GM15510 (cell line): ENCODE results near the gene GCK.

Experiments
- POLR2A ChIP-seq: IDR thresholded peaks from 3 replicates; pipeline ENCODE4 v1.6.1; 2011; ENCODE audit warnings: borderline replicate concordance; ENCODE audit not compliant: insufficient read length; ENCODE audit errors: extremely low read depth

Gene GCK

DNA sequence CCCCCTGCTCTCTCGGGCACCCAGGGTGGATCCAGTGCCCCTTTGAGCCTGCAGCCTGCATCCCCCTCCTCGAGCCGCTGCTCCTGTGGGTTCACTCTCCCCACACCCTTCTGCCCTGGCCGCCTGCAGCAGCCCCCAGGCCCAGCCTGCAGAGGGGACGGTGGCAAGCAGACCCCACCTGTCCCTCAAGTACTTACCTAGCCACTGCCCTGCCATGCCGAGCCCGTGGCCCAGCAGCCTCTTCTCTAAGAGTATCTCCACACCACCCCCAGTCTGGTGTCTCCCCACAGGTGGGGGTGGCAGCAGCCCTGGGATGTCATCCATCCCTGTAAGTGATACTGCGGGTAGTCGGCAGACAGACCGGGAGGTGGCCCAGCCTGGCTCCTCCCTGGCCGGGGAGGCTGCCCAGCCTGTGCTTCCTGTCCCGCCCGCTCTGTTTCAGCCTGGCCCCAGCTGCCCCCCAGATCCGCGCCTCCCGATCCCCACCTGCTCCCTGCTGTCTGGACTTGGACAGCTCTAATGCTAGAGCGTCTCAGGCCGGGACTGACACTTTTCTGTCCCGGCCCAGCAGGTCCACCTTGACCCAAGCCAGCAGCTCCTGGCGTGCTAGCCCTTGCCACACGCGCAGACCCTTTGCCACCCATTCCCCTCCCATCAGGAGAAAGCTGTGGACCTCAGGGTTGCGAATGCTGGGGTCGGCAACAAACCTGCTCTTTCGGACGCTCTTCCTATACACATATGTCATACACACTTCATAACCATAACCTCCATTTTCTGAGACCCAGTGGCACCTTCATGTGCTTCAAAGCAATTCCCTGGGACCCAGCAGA lies 36.5 kb upstream of the GCK start:
- TF ChIP-seq POLR2A, result no peak

DNA sequence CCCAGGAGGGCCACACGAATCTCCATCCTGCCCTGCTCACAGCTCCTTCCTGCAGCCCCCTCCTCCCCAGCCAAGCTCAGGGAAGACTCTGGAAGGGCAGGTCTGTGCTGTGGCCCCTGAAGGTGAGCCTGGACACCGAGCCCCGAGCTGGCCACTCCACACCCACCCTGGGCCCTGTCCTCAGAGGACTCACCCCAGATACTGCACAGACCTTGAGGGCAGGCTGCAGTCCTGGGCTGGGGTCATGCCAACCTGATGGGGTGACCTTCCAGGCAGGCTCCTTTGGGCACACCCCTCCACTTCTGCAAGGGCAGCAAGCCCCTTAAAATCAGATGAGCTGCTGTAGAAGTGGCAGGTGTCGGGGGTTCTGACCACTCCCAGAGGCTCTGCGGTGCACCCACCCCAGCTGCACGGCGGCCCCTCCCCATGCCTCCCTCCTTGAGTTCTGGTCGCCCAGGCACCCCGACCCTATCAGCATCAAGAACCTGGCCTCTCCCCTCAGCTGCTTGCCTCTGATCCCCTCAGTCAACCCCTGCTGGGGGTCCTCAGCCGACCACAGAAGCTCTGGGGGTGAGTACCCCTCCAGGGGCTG lies 35.8 kb upstream of the GCK start:
- no peak for TF ChIP-seq POLR2A

DNA sequence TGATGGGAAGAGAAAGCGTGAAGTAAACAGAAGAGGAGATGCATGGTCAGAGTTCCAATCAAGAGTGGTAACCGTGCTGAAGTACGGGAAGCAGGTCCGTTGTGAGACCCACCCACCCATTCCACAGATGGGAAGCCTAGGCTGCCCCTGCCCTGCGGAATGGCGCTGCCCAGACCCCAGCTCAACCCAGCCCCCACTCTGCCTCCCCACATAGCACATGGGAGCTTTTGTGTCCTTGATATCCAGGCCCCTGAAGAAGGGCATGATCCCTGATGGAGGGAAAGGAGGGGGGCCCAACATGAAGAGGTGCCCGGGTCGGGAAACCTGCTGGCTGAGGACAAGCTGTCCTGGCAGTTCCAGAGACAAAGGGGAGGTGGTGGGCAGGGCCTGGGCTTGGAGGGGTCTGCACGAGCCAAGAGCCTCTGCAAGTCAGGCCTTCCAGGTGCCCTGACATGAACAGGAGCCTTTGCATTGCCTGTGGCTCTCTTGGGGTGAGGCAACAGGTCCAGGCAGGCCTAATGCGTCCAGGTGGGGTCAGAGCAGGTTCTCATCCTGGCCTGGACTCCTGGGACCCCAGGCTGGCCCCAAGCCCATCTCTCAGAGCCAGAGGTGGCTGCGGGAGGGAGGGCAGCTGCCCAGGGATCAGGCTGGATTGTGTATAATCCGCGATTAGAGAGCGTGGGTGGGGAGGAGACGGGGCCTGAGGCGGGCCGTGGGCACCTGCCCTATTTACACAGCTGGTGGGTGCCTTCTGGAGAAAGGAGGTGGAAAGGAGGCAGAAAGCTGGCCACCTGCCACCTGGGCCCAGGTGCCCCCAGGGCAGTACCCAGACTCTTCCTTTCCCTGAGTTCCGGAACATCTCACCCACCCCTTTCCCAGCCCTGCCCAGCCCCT lies 35.1 kb upstream of the GCK start:
- TF ChIP-seq POLR2A, result no peak

DNA sequence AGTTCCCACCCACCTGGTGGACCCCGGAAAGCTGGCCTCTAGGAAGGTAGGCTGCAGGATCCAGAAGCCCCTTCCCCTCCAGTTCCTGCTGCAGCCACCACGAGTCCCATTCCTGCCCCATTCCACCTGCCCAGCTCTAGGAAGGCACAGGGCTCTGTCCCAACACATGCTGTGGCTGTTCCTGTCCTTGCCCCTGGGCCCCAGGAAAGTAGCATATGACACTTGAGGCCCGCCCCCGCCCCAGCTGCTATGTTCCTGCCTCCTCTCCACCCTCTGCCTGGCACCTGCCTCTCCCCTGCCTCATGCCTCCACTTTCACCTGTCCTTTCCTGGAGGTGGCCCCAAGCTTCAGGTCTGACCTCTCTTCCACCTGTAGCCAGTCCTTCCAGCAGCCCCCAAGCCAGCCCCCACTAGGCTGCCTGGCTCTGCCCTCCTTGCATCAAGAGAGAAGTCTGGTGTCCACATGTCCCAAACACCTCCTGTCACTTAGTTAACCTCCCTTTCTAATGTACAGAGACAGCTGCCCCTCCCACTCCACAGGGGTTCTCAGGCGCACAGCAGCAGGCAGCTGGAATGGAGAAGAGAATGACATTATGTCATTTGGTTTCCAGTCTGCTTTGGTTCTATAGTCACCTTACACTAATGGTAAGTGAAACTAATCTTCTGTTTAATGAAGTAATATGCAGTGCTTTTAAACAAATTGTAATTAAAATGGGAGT lies 34.3 kb upstream of the GCK start:
- TF ChIP-seq POLR2A, result no peak

DNA sequence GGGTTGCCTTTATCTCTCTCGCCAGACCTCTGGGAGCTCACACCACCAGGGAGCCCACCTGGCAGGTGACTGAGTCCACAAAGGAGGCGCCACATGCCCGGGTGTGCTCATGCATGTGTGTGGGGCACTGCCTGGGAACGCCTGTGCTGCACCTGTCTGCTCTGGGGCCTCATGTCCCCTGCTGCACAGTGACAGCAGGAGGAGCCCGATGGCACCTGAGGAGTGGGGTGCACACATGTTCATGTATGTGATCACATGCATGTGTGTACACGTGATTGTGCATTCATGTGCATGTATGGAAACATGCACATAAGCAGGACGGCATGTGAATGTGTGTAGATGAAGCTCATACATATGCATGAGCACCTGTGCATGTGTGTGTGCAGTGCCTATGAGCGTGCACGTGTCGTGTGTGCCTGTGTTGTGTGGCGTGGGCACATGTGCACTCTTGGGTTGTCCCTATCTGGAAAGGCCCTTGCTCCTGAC lies 33.6 kb upstream of the GCK start:
- no peak for TF ChIP-seq POLR2A

DNA sequence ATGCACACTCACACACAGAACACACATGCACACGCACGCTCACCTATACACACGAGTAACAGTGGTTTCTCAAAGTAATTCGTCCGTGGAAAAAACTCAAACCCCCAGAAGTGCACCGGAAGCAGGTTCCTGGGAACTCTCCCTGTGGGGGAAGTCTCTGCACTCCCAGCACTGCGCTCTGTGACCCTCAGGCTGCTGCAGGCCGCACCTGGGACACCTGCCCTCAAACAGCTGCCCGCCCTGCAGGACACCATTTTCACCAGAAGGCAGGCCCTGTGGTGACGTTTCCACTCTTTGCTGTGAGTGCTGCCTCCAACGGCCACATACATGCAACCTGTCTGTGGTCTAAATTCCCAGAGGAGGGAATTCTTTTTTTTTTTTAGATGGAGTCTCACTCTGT lies 32.8 kb upstream of the GCK start:
- no peak for TF ChIP-seq POLR2A

DNA sequence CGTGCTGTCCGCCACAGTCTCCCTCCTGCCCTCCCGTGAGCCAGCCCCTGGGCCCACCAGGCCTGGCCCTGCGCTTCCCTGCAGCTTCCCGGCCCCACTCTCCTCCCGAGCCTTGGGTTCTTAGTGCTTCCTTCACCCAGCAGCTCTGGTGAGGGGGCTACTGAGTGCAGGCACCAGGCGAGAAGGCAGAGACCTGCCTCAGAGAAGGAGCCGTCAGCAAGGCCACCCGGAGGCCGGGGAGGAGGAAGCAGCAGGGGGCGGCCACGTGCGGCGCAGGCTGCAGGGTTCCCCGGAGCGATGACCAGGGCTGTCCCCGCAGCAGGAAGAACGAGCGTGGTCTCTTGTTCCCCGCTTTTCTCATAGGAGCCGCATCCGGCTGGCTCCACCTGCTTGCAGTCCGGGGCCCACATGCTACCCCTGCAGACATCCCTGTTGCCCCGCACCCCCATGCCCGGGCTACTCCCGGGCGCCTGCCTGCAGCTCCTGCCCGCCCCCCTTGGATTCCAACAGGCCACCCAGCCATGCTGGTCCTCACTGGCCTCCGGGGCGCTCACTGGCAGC lies 32.1 kb upstream of the GCK start:
- no peak for TF ChIP-seq POLR2A

DNA sequence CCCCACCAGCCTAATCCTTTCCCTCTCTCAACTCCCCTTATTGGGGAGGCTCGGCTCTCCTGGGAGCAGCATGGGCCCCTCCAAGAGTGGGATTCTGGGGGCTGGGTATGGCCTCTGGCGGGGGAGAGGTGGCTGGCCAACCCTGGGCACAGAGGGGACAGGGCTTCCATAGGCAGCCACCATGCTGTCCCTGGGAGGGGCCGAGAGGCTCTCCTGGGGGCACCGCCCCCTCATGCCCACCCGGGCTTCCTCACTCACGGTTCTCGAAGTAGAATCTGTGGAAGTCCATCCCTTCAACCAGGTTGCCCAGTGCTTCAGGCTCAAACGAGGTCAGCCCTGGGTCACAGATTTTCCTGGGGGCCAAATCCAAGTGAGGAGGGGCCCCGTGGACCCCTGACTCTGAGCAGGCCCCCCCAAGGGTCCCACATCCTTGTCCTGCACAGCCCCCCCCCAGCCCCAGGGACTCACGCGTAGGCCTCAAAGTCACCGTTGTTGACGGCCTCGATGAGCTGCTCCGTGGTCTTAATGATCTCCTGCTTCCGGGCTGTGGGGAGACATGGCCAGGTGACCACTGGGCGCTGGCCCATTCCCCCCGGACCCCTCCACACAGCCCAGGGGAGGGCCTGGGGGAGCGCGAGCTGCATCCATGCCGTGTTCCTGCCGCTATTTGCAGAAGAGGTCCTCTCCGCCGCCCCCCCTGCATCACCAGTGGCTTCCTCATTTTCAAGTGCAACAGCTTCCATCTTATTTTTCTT lies 31.3 kb upstream of the GCK start:
- TF ChIP-seq POLR2A, result no peak

DNA sequence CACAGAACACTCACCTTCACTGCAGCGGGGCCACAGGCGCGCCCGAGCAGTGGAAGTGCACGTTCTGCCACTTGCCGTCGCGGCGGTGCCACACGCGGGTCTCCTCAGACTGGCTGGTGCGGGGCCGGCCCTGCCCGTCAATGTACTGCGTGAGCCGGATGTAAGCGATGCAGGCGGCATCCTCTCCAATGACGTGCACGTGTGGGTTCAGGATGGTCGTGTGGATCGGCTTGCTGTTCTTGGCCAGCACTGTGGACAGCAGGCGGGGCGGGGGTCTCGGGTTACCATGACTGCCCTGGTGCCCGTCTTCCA lies 30.8 kb upstream of the GCK start:
- TF ChIP-seq POLR2A, result no peak

DNA sequence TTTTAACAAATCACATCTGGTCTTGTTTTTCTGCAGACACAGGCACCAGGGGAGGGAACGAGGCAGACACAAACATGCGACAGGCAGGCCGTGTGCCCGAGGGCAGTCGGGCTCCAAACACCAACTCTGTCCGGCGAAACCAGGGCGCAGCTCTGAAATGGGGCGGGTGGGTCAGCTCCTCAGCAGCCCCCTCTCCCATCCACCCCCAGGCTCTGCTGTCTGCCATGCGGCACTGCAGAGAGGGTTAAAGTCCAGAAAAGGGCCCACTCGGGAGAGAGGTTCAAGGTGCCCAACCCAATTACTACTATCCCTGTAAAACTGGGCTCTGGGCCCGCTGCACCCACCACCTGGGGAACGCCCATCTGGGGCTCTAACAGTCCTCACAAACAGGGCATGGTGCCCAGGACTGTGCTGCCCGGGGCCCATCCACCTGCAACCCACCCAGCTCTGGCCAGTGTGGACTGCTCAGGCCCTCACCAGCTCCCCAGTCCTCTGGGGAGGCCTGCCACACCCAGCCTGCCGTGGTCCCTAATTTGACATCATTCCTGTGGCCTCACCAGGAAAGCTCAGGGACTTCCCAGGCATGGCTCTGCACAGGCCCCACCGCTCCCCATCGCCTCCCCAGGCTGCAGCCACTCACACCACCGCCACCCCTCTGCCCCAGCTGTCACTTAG lies 30.3 kb upstream of the GCK start:
- TF ChIP-seq POLR2A, result no peak

DNA sequence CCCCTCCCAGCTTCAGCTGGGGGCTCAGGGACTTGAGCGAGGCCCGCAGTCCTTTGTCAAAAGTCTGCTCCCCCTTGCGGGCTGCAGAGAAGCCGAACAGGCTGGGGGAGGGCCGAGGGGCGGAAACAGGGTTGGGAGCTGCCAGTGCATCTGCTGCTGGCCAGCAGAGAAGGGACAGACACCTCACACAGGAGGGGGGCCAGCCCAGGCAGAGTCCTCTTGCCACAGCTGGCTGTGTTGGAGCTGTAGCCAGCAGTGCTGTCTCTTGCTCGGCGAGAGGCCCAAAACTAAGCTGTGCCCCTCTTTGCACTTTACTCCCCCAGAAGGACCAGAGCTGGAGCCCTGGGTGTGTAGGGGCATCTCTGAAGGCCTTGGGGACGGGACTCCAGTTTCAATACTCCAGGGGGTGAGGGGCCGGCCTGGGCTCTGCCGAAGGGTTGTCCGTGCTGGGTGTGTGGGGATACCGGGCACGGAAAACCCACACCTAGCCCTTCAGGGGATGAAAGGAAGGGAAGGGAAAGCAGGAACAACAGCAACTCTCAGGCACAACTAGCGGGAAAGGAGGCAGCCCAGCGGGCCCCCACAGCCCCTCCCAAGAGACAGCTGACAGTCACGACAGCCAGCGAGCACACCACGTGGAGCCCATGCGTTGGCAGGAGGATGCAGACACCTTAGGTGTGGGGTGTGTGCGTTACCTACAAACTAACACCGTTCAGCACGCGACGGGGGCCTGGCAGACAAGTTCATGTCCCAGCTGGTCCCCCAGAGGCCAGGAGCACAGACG lies 29.4 kb upstream of the GCK start:
- no peak for TF ChIP-seq POLR2A

DNA sequence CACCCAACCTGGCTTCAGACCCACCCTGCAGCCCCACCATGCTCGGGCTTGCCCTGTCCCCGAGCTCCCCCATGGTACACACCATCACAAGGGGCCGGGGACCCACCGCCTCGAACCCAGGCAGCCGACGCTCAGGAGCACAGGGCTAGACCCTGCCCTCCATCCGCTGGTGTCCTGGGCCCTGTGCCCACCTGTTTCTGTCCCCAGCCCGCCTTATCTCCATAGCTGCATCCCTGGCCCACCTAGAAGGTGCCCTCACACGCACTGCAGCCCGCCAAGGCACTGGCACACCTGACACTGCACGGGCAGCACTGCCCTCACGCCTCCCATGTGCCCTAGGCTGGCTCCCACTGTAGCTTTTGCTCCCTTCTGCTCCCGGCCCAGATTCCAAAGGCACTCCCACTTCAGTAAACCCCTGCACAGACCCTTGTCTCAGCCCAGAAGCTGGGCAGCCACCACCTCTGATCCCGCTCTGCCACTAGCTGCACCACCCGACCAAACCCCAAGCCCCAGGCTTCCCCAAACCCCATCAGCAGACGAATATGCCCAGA lies 28.7 kb upstream of the GCK start:
- no peak for TF ChIP-seq POLR2A

DNA sequence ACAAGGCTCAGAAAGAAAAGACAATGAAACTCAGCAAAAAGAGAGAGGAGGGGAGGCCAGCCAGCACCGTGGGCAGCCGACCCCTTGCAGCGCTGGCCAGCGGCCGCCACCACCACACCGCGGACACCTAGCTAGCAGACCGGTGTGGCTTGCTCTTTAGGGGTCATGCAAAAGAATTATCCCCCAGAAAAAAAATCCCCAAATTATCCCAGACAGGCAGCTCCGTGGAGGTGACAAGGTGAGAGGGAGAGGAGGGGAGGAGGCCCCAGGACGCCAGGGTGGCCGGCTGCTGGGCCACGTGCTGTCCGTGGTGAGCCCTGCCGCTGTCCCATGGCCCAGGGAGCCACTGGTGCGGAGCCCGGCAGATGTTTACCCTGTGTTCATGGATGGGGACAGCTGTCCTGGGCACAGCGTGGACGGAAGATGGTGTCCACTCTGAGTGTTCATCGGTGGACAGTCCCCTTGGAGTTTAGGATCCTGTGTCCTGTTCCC lies 28.0 kb upstream of the GCK start:
- TF ChIP-seq POLR2A, result no peak
